Common myeloid progenitor, CD34-positive (primary cell): ENCODE measurements around the gene NPLOC4.

Source experiments
- CTCF ChIA-PET: fragments of 350-600 bp; sonication (Branson Sonifier 250); formaldehyde crosslinking; loops from one replicate; lab custom pipeline; 2021; ENCODE audit warnings: antibody characterized with exemption; lab: Charles Lee
- POLR2A ChIA-PET: fragments of 350-600 bp; sonication (Branson Sonifier 250); formaldehyde crosslinking; loops from one replicate; lab custom pipeline; 2021; ENCODE audit warnings: antibody characterized with exemption; lab: Charles Lee
- DNase-seq, 3 donors: peaks; one replicate each; pipeline versions ENCODE4 v3.0.0 to v3.0.0-alpha.2; 2013
- H3K27ac ChIP-seq, 2 experiments: 1 replicate in 1 of 2; 2 replicates in 1 of 2; pipeline ENCODE4 v1.7.0; 2013; ENCODE audit warnings: inconsistent platforms in 2 of 2, low read length in 2 of 2, mild to moderate bottlenecking in 2 of 2, low read depth in 1 of 2, moderate library complexity in 1 of 2; ENCODE audit not compliant: severe bottlenecking in 2 of 2, insufficient read depth in 1 of 2, poor library complexity in 1 of 2
- H3K27me3 ChIP-seq, 5 experiments: replicated peaks in 2 of 5; 1 replicate in 3 of 5; 2 replicates in 2 of 5; pipeline versions ENCODE4 v1.6.1 to v1.7.0; 2013; ENCODE audit warnings: low read length in 4 of 5, mild to moderate bottlenecking in 2 of 5, moderate library complexity in 2 of 5, inconsistent platforms in 1 of 5; ENCODE audit not compliant: insufficient read depth in 5 of 5, control insufficient read depth in 4 of 5
- H3K36me3 ChIP-seq, 4 experiments: 1 replicate in 2 of 4; 2 replicates in 2 of 4; pipeline versions ENCODE4 v1.6.1 to v1.7.0; 2013; ENCODE audit warnings: low read length in 3 of 4, control low read depth in 1 of 4, mild to moderate bottlenecking in 1 of 4; ENCODE audit not compliant: control insufficient read depth in 4 of 4, insufficient read depth in 4 of 4
- H3K4me1 ChIP-seq, 4 experiments: 1 replicate in 3 of 4; 2 replicates in 1 of 4; pipeline versions ENCODE4 v1.6.1 to v1.7.1; 2013; ENCODE audit warnings: low read length in 3 of 4, mild to moderate bottlenecking in 3 of 4, control low read depth in 1 of 4, inconsistent platforms in 1 of 4, moderate library complexity in 1 of 4; ENCODE audit not compliant: control insufficient read depth in 4 of 4, insufficient read depth in 4 of 4; ENCODE audit errors: control extremely low read depth in 1 of 4
- H3K4me3 ChIP-seq, 7 experiments: 1 replicate in 4 of 7; 2 replicates in 3 of 7; pipeline versions ENCODE4 v1.5.1 to v1.7.0; 2013; ENCODE audit warnings: mild to moderate bottlenecking in 7 of 7, low read length in 6 of 7, moderate library complexity in 6 of 7, inconsistent platforms in 2 of 7, low read depth in 2 of 7, control low read depth in 1 of 7; ENCODE audit not compliant: insufficient read depth in 4 of 7, control insufficient read depth in 1 of 7; ENCODE audit errors: extremely low read depth in 1 of 7
- H3K9me3 ChIP-seq, 5 experiments: 1 replicate in 4 of 5; 2 replicates in 1 of 5; pipeline versions ENCODE4 v1.6.1 to v1.7.1; 2013; ENCODE audit warnings: low read length in 4 of 5, mild to moderate bottlenecking in 2 of 5, inconsistent platforms in 1 of 5, low read depth in 1 of 5, moderate library complexity in 1 of 5; ENCODE audit not compliant: control insufficient read depth in 4 of 5, insufficient read depth in 2 of 5; ENCODE audit errors: control extremely low read depth in 1 of 5
- WGBS: methylation state at CpG from one replicate; pipeline ENCODE4 v1.1.5; 2013; ENCODE audit not compliant: insufficient coverage; 5-methylcytosine and 5-hydroxymethylcytosine counted together

NPLOC4 gene

DNA sequence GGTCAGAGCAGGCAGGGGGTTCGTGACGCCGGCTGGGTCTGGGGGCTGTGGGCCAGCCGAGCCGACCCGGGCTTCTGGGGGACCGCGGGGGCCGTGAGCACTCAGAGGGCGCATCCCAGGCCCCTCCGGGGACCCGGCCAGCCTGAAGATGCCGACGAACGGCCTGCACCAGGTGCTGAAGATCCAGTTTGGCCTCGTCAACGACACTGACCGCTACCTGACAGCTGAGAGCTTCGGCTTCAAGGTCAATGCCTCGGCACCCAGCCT lies 108.6 kb downstream of the NPLOC4 start:
- ChIA-PET CTCF (interaction anchor here (1.0 kb wide), 1 partner anchor 9 kb away, joined by 3 read pairs; no protein-coding TSS in a partner anchor), POLR2A (no interaction called here)
- peaks cover 0 to 35% (median 0%) of the 10 kb centered on the region in 5 experiments for H3K27me3 ChIP-seq
- H3K36me3 ChIP-seq, result no peaks in the 10 kb centered on the region
- no peak overlapping the region for H3K27ac ChIP-seq
- H3K9me3 ChIP-seq, result peaks cover 0 to 3% (median 0%) of the 10 kb centered on the region in 5 experiments
- DNase-seq, result no peak
- H3K4me3 ChIP-seq, result no peak overlapping the region
- H3K4me1 ChIP-seq, result peaks cover 0 to 5% (median 4%) of the 10 kb centered on the region in 4 experiments
- 75% methylated on average over 20 of the region's 20 CpGs for WGBS

DNA sequence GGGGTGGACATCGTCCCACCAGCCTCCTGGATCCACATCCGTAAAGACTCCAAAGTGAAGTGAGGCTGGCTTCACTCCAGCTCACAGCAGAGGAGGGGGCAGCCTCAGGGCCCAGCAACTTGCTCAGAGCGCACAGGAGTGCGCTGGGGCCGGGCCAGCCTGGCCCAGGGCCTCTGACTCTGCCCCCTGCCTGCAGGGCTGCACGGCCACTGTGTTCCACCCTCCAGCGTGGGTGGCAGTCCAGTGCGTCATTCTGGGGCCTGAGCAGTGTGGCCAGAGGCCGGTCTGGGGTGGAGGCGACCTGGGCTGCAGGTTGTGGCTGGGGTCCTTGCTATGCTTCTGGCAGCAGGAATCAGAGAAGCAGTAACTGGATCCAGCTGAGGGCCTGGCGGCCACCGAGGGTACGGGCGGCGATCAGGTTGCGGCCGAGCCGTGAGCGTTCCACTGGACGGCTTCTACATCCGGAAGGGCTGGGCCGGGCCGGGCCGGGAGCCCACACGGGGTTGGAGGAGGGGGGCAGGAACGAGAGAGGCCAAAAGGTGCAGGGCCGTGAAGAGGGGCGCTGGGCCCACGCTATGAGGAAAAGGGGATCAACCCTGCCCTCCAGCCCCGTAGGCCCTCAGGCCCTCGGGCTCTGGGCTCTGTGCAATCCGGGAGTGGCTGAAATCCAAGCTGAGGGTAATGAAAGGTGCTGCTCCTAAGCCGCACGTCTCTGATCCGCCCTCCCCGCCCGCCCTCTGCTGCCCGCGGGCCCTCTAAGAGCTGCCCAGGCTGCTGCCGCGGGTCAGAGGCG lies 109.1 kb downstream of the NPLOC4 start, which contains the start of gene FSCN2:
TSS of gene FSCN2 (plus strand) at position 787 of the 793 bp plus-strand sequence. CDS start 155 bp downstream, outside the sequence.
- H3K27me3 ChIP-seq, result peaks cover 0 to 30% (median 0%) of the 10 kb centered on the region in 5 experiments
- DNase-seq, result no peak
- POLR2A ChIA-PET, result no interaction called here
- CTCF ChIA-PET, result interaction anchor here (1.0 kb wide), 1 partner anchor 10 kb away, joined by 3 read pairs; no protein-coding TSS in a partner anchor
- H3K36me3 ChIP-seq, result no peaks in the 10 kb centered on the region
- WGBS, result 63% methylated on average over 29 of the region's 42 CpGs
- H3K4me3 ChIP-seq, result no peak within 1 kb of the TSS
- peaks cover 0 to 7% (median 6%) of the 10 kb centered on the region in 4 experiments for H3K4me1 ChIP-seq
- H3K9me3 ChIP-seq, result peaks cover 0 to 3% (median 0%) of the 10 kb centered on the region in 5 experiments
- no peak within 1 kb of the TSS for H3K27ac ChIP-seq

DNA sequence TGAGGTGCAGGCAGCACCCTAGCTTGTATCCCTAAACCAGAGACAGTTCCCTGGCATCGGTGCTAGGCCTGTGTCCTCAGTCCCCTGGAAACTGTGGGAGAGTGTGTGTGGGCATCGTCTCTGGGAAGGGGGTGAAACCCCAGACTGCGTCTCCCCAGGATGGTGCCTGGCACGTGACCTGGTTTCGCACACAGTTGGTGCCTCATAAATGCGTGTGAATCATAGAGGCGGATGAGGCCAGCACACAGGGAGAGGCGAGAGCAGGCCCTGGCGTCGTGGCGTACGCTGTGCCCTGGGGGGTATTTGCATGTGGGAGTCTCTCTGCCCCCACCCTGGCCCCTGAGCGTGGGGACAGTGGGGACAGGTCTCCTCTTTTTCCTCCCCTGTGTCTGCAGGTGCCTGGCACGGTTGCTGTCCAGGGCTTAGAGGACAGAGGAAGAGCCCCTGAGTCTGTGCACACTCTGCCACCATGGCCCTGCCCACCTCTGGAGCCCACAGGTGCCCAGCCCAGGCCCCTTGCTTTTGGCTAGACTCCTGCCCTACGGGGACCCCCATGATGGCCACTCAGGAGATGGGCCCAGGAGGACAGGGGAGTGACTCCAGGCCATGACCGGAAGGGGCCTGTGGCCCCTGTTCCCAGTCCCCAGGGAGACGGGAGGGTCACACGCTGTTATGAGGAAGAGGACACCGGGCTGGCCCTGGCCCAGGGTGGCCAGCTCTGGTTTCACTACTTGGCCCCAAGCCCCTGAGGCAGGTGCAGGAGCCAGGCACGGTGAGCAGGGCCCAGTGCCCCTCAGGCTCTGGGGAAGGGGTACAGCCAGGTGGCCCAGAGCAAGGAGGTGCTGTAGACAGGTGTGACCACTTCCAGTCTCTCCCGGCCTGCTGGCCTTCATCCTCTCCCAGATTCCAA lies 110.0 kb downstream of the NPLOC4 start:
- 95% methylated on average over 20 of the region's 21 CpGs for WGBS
- POLR2A ChIA-PET, result no interaction called here
- no peak overlapping the region for H3K4me3 ChIP-seq

GRCh38 chr17:81524865-81525159 lies 112.1 kb downstream of the NPLOC4 start:
- H3K9me3 ChIP-seq, result no peaks in the 10 kb centered on the region
- ChIA-PET POLR2A (no interaction called here), CTCF (no interaction called here)
- H3K36me3 ChIP-seq, result no peaks in the 10 kb centered on the region
- 84% methylated on average over 5 of the region's 8 CpGs for WGBS
- peaks cover 0 to 11% (median 8%) of the 10 kb centered on the region in 4 experiments for H3K4me1 ChIP-seq
- H3K27me3 ChIP-seq, result peaks cover 0 to 29% (median 0%) of the 10 kb centered on the region in 5 experiments
- H3K27ac ChIP-seq, result no peak overlapping the region
- DNase-seq, result no peak
- no peak overlapping the region for H3K4me3 ChIP-seq

More for the DNA sequence above, 110.0 kb downstream of the NPLOC4 start:
- Histone ChIP-seq H3K27me3 (peaks cover 0 to 29% (median 0%) of the 10 kb centered on the region in 5 experiments), H3K9me3 (peaks cover 0 to 3% (median 0%) of the 10 kb centered on the region in 5 experiments), H3K36me3 (no peaks in the 10 kb centered on the region), H3K27ac (no peak overlapping the region), H3K4me1 (peaks cover 0 to 7% (median 6%) of the 10 kb centered on the region in 4 experiments)
- CTCF ChIA-PET, result interaction anchor here (0.8 to 1.3 kb wide), 4 partner anchors 11 to 276 kb away, joined by 3 to 5 read pairs (median 3); no protein-coding TSS in a partner anchor
- DNase-seq, result no peak

GRCh38 chr17:81524039-81524864 lies 112.7 kb downstream of the NPLOC4 start:
- ChIA-PET CTCF (interaction anchor here (0.7 to 2.5 kb wide), 3 partner anchors 10 to 40 kb away, joined by 3 to 8 read pairs (median 5); partner anchors contain the start of gene ACTG1), POLR2A (interaction anchor here (0.9 kb wide), 1 partner anchor 10 kb away, joined by 3 read pairs; no protein-coding TSS in a partner anchor)
- Histone ChIP-seq H3K4me1 (peaks cover 0 to 17% (median 13%) of the 10 kb centered on the region in 4 experiments), H3K27me3 (peaks cover 0 to 29% (median 0%) of the 10 kb centered on the region in 5 experiments), H3K9me3 (no peaks in the 10 kb centered on the region), H3K27ac (no peak overlapping the region), H3K36me3 (no peaks in the 10 kb centered on the region), H3K4me3 (no peak overlapping the region)
- no peak for DNase-seq
- 88% methylated on average over 17 of the region's 18 CpGs for WGBS

DNA sequence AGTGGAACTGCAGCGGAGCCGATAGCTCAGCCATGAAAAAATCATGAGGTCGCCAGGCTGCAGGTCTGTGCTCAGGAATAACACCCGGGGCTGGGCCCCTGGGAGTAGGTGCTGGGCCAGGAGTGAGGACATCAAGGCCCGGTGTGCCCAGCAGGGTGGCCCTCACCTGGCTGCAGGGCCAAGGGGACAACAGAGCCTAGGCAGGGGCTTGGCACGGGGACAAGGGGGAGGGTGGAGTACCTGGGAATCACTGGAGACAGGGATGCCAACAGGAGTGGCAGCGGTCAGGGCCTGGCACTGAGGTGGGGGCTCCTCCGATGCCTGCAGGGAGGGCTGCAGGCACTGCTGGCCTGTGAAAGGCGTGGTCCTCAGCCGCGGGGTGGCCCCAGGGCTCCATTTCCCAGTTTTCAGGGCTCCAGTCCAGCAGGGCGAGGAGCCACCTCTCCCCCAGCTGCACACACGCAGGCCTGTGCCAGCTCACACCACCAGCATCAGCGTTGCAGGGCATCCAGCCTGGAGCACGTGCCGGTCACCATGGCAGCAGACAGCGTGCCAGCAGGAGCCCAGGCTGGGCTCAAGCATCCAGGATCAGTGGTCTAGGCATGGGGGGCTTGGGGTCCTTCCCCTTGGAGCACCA lies 113.4 kb downstream of the NPLOC4 start:
- peaks cover 0 to 24% (median 20%) of the 10 kb centered on the region in 4 experiments for H3K4me1 ChIP-seq
- no peaks in the 10 kb centered on the region for H3K9me3 ChIP-seq
- 53% methylated on average over 17 of the region's 17 CpGs for WGBS
- ChIA-PET POLR2A (interaction anchor here (0.6 to 0.9 kb wide), 3 partner anchors 10 to 114 kb away, joined by 3 read pairs; no protein-coding TSS in a partner anchor), CTCF (interaction anchor here (0.7 to 2.5 kb wide), 8 partner anchors 8 to 214 kb away, joined by 3 to 8 read pairs (median 3); partner anchors contain the start of gene ACTG1)
- no peak overlapping the region for H3K27ac ChIP-seq
- no peak for DNase-seq
- peaks cover 0 to 28% (median 0%) of the 10 kb centered on the region in 5 experiments for H3K27me3 ChIP-seq
- no peaks in the 10 kb centered on the region for H3K36me3 ChIP-seq
- H3K4me3 ChIP-seq, result no peak overlapping the region
